ENCODE data around the gene RNF114. TPM values are rescaled to one million over a fixed set of nuclear protein-coding genes. Genes with fewer than 3 reads are reported as not detected.
A peak's percentile ranks its signal among the peaks of the same experiment; 100 is the strongest.

Gene RNF114
- total RNA-seq, 1 donor: 78.5 TPM

DNA sequence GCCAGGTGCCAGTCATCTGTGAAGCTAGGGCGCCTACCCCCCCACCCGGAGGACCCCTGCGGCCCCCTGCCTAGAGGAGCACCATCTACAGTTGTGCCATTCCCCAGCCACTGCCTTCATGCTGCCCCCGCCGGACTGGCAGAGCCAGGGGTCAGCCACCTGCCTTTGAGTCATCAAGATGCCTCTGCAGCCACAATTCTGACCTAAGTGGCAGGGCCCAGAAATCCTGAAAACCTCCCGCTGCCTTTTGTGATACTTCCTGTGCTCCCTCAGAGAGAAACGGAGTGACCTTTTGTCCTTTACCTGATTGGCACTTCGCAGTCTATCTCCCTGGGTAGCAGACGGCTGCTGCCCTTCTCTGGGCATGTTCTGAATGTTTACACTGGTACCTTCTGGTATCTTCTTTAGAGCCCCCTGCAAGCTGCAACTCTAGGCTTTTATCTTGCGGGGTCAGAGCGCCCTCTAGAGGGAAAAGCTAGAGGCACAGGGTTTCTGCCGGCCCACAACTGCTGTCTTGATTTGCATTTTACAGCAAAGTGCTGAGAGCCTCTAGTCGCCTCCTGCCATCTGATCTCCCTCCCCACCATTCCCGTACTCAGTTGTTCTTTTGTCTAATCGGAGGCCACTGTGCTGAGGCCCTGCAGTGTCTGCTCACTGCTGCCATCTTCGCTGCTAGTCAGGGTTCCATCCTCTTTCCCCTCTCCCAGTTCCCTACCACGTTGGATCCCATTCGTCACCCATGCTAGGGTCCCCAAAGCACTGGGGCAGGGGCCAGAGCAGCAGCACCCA lies 47.8 kb upstream of the RNF114 start:
- Histone ChIP-seq H3K27ac (ENCODE audit: low read depth, low read length) (no peak overlapping the region), H2AFZ (ENCODE audit: low read length) (no peak overlapping the region), H3K9me3 (ENCODE audit: low read depth, low read length) (no peaks in the 10 kb centered on the region), H3K4me3 (ENCODE audit: insufficient read depth, low read length) (no peak overlapping the region), H3K27me3 (ENCODE audit: insufficient read depth, low read length) (no peaks in the 10 kb centered on the region), H3K36me3 (ENCODE audit: insufficient read depth, low read length) (peaks cover 8% of the 10 kb centered on the region), H3K79me2 (ENCODE audit: insufficient read depth, low read length) (peaks cover 2% of the 10 kb centered on the region), H3K4me2 (ENCODE audit: insufficient read depth, low read length) (no peak overlapping the region), H4K20me1 (ENCODE audit: insufficient read depth, low read length) (peaks cover 10% of the 10 kb centered on the region), H3K4me1 (ENCODE audit: insufficient read depth, low read length) (peaks cover 29% of the 10 kb centered on the region)
- DNase-seq (ENCODE audit: insufficient read length, low spot score, missing footprints): peak; percentile 91
- TF ChIP-seq CTCF (IDR thresholded peaks at IDR 0.05; ENCODE audit: extremely low read depth, low read depth, low read length): peak; percentile 95

GRCh38 chr20:49889001-49889934 lies 46.9 kb upstream of the RNF114 start:
- peaks cover 10% of the 10 kb centered on the region for H4K20me1 ChIP-seq (ENCODE audit: insufficient read depth, low read length)
- no peak for DNase-seq (ENCODE audit: insufficient read length, low spot score, missing footprints)
- no peak overlapping the region for H3K27ac ChIP-seq (ENCODE audit: low read depth, low read length)
- no peak overlapping the region for H2AFZ ChIP-seq (ENCODE audit: low read length)
- H3K36me3 ChIP-seq (ENCODE audit: insufficient read depth, low read length): peaks cover 8% of the 10 kb centered on the region
- no peak for TF ChIP-seq CTCF (IDR thresholded peaks at IDR 0.05; ENCODE audit: extremely low read depth, low read depth, low read length)
- H3K4me2 ChIP-seq (ENCODE audit: insufficient read depth, low read length): no peak overlapping the region
- H3K27me3 ChIP-seq (ENCODE audit: insufficient read depth, low read length): no peaks in the 10 kb centered on the region
- H3K9me3 ChIP-seq (ENCODE audit: low read depth, low read length): no peaks in the 10 kb centered on the region
- H3K4me3 ChIP-seq (ENCODE audit: insufficient read depth, low read length): no peak overlapping the region
- H3K79me2 ChIP-seq (ENCODE audit: insufficient read depth, low read length): peaks cover 2% of the 10 kb centered on the region
- peaks cover 38% of the 10 kb centered on the region for H3K4me1 ChIP-seq (ENCODE audit: insufficient read depth, low read length)

- Histone ChIP-seq H3K27ac (ENCODE audit: low read depth, low read length) (no peak overlapping the region), H3K4me3 (ENCODE audit: insufficient read depth, low read length) (no peak overlapping the region), H3K9me3 (ENCODE audit: low read depth, low read length) (no peaks in the 10 kb centered on the region), H2AFZ (ENCODE audit: low read length) (no peak overlapping the region), H3K4me1 (ENCODE audit: insufficient read depth, low read length) (peaks cover 39% of the 10 kb centered on the region), H3K27me3 (ENCODE audit: insufficient read depth, low read length) (no peaks in the 10 kb centered on the region), H3K4me2 (ENCODE audit: insufficient read depth, low read length) (no peak overlapping the region), H3K36me3 (ENCODE audit: insufficient read depth, low read length) (peaks cover 5% of the 10 kb centered on the region), H4K20me1 (ENCODE audit: insufficient read depth, low read length) (peaks cover 10% of the 10 kb centered on the region), H3K79me2 (ENCODE audit: insufficient read depth, low read length) (peaks cover 2% of the 10 kb centered on the region)
- no peak for DNase-seq (ENCODE audit: insufficient read length, low spot score, missing footprints)
- no peak for TF ChIP-seq CTCF (IDR thresholded peaks at IDR 0.05; ENCODE audit: extremely low read depth, low read depth, low read length)
Observed at GRCh38 chr20:49889935-49890333, 46.3 kb upstream of the RNF114 start.

All from osteoblast (primary cell).